Activated T-helper 9 cell treated with anti-CD3 and anti-CD28 coated beads, Interleukin-2, amount 50 U/mL, for 16 hours (primary cell): ENCODE data around the gene IGSF23.

ENCODE experiments used
- DNase-seq: peaks from one replicate; pipeline ENCODE4 v3.0.0-alpha.2; 2020; ENCODE audit warnings: low read depth

IGSF23 gene

GRCh38 chr19:44641501-44642265 is 28.3 kb downstream of the IGSF23 start:
- DNase-seq: no peak

GRCh38 chr19:44642377-44642776 is 29.0 kb downstream of the IGSF23 start:
- no peak for DNase-seq

GRCh38 chr19:44643605-44644401 is 30.4 kb downstream of the IGSF23 start, which contains the start of gene PVR:
Gene PVR (plus strand): TSS chr19:44643910. CDS start chr19:44644097, 187 bp downstream.
- no peak for DNase-seq

- DNase-seq: no peak
Measured at GRCh38 chr19:44644402-44645016, 31.1 kb downstream of the IGSF23 start.

- DNase-seq: no peak
Measured at GRCh38 chr19:44645407-44646048, 32.2 kb downstream of the IGSF23 start.

GRCh38 chr19:44646049-44646416 is 32.7 kb downstream of the IGSF23 start:
- no peak for DNase-seq

GRCh38 chr19:44647144-44647543 is 33.8 kb downstream of the IGSF23 start:
- DNase-seq: no peak

- DNase-seq: no peak
Measured at GRCh38 chr19:44648631-44649251, 35.4 kb downstream of the IGSF23 start.

GRCh38 chr19:44649578-44650145 is 36.3 kb downstream of the IGSF23 start:
- no peak for DNase-seq

- no peak for DNase-seq
Measured at GRCh38 chr19:44653343-44653742, 40.0 kb downstream of the IGSF23 start.

GRCh38 chr19:44653977-44654774 is 40.8 kb downstream of the IGSF23 start:
- DNase-seq: peak; percentile 34

GRCh38 chr19:44657211-44657921 is 44.0 kb downstream of the IGSF23 start:
- DNase-seq: peak; percentile 36

GRCh38 chr19:44658069-44658733 is 44.8 kb downstream of the IGSF23 start:
- DNase-seq: no peak

- no peak for DNase-seq
Measured at GRCh38 chr19:44660081-44660480, 46.7 kb downstream of the IGSF23 start.

- DNase-seq: no peak
Measured at GRCh38 chr19:44661205-44661604, 47.8 kb downstream of the IGSF23 start.

GRCh38 chr19:44661904-44662303 is 48.5 kb downstream of the IGSF23 start:
- DNase-seq: no peak

- DNase-seq: no peak
Measured at GRCh38 chr19:44662691-44663385, 49.5 kb downstream of the IGSF23 start.

GRCh38 chr19:44663996-44664395 is 50.6 kb downstream of the IGSF23 start:
- DNase-seq: no peak

- DNase-seq: no peak
Measured at GRCh38 chr19:44664976-44665375, 51.6 kb downstream of the IGSF23 start.
